ENCODE data around the gene MSH2.
"Not testable (repeated sequence)": the region's sequence is repeated elsewhere in the genome, so short reads cannot be mapped to it uniquely, and the experiment has no call there.

Gene MSH2

DNA sequence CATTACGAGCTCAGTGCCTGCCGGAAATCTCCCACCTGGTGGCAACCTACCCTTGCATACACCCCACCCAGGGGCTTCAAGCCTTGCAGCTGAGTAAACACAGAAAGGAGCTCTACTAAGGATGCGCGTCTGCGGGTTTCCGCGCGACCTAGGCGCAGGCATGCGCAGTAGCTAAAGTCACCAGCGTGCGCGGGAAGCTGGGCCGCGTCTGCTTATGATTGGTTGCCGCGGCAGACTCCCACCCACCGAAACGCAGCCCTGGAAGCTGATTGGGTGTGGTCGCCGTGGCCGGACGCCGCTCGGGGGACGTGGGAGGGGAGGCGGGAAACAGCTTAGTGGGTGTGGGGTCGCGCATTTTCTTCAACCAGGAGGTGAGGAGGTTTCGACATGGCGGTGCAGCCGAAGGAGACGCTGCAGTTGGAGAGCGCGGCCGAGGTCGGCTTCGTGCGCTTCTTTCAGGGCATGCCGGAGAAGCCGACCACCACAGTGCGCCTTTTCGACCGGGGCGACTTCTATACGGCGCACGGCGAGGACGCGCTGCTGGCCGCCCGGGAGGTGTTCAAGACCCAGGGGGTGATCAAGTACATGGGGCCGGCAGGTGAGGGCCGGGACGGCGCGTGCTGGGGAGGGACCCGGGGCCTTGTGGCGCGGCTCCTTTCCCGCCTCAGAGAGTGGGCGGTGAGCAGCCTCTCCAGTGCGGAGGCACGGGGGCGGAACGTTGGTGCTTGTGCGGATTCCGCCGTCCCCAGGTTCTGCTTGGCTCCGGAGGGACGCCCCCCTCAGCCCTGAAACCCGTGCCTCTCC is at the start of gene MSH2:
Gene MSH2 (plus strand): TSS at position 352 of the 804 bp plus-strand sequence. CDS start 36 bp downstream, at position 388.
- peak; percentile 96 for DNase-seq (ENCODE audit: low spot score)

DNA sequence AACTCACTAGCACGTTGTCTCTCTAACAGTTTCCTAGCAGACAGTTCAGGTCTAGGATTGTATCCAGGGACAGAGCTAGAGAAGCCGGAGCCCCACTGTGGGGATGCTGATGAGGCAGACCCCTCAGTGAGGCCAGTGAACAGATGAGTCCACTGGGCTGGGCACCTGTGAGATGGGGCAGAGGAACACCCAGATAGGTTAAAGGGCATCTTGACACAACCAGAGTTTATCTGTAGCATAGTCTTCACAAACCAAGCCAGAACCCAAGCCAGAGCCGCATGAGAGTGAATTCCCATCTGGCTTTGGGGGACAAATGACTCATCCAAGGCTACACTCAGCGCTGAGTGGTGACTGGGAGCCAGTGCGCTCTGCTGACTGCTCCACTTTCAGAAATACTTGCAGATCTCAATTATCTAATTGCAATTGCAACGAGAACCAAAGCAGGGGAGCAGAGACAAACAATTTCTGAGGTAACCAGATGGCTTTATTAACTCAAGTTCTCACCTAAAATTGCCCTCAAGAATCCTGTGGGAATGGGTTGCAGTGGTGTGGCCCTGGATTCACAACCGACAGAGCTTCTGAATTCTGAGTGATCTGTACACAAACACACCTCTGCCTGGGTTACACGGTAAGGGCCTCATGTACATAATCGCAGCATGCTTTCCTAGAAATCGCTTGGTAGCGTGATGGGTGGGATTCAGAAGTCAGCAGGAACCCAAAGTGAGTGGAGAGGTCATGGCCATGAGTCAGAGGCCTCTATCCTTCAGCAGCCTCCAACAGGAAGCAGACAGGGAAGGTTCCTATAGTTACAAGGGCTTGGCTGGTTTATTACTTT is 48.7 kb upstream of the MSH2 start:
- no peak for DNase-seq (ENCODE audit: low spot score)

DNA sequence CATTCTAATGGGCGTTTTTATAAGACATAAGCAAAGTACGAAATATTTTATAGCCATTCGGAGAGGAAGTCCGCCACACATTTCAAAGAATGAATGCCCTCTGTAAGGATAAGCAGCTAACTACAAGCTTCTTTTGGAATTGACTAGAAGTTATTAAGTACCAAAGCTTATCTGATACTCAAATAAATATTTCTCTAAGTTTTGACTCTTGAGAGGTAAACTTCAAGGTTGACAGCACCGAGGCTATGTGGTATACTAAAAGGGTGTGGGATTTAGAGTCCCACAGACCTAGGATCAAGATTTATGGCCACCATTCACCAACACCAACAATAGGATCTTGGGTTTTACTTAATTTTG is 48.1 kb upstream of the MSH2 start:
- DNase-seq (ENCODE audit: low spot score): no peak

DNA sequence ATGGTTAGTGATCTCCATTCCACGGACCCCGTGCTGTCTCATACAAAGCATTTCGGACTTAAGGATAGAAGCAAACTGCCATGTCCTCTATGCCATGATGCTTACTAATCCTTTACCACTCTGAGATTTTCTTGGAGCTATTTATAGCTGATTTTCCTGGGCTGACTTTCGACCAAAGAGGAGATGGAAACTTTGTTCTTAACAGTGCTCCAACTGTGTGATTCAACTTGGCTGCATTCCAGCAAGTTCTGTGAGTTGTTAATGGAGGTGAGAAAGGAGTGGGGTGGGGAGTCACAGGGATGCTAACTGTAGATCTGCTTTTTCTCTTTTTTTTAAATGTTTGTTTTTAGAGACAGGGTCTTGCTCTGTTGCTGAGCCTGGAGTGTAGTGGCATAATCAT is 45.5 kb upstream of the MSH2 start:
- no peak for DNase-seq (ENCODE audit: low spot score)

DNA sequence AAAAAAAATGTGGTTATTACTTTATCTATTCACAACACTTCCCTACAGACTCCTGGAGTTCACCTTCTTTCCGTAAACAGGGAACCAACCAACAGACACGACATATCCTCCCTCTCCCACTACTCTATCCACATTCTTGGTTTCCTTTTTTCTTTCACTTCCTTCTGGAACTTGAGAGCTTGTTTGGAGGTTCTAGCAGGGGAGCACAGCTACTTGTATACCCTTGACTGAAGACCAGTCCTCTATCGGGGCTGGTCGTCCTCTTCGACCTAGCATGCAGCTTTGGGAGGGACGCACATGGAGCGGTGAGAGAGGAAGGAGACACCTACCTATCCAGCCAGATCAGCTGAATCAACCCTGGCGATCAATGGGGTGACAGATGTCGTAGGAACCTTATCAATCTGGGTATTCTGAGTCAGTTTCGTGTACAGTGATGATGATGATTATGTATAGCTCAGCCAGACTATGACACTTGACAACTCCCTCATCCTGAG is 43.5 kb upstream of the MSH2 start:
- no peak for DNase-seq (ENCODE audit: low spot score)

DNA sequence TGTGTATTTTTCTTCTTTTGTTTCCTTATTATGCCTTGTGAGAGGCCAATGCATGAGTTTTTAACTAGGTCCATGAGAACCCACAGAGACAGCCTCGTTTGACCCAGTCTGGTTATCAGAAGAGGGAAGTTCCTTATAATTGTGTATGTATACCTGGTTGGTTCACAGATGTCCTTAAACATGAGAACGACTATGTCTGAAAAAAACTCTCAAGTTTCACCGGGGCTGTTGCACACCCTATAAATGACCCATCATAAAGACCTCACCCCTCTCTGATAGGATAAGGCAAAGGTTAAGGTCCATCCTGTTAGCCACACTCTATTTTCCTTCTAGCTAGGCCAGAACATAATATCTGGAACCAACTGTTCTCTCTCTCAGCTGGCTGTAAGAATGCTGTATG is 42.7 kb upstream of the MSH2 start:
- DNase-seq (ENCODE audit: low spot score): no peak

DNA sequence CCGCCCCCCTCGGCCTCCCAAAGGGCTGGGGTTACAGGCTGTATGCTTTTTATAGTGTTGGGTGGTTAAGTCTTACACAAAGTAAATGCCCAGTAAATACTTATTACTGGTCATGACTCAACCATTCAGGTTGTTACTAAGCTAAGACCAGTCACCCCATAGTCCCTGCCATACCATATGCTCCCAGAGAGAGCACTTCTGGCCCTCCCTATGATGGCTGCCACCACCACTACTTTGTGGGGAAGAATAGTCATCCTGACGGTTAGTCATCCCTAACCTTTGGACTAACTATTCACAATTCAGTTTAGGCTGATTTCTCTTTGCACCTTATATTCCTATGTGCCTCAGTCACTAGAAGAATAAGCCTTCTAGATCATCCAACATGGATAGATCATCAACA is 42.0 kb upstream of the MSH2 start:
- DNase-seq (ENCODE audit: low spot score): no peak

DNA sequence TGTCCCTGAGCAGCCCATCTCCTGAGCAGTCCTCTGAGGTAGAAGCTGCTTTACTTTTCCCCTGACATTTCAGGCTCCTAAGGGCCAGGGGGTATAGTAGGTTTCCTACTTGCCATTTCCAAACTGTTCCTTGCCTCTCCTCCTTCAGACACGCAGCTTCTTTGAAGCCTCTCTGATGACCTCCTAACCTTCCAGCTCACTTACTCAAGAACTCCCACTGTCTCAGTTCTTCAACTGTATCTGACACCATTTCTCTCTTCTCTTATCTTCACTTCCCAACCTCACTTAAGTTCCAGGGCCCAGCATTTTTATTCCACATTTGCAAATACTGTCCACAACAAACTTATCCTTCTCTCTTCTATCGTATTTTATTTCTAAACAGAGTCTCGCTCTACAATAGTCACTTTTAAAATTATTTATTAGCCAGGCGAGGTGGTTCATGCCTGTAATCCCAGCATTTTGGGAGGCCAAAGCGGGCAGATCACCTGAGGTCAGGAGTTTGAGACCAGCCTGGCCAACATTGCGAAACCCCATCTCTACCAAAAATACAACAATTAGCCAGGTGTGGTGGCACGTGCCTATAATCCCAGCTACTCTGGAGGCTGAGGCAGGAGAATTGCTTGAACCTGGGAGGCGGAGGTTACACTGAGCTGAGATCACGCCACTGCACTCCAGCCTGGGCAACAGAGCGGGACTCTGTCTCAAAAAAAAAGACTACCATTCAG is 41.3 kb upstream of the MSH2 start:
- not testable (repeated sequence) for DNase-seq (ENCODE audit: low spot score)

DNA sequence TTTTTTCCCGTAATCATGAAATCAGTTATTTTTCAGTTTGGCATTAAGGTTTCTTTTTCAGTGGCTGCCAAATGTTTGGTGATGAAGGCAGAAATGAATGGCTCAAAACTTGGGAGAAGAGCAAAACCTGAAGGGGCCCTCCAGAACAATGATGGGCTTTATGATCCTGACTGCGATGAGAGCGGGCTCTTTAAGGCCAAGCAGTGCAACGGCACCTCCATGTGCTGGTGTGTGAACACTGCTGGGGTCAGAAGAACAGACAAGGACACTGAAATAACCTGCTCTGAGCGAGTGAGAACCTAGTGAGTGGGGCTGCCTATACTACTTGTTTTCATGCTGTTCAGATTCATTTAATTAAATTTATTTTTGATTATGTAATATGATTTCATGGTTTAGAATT is 29.2 kb upstream of the MSH2 start:
- DNase-seq (ENCODE audit: low spot score): no peak

DNA sequence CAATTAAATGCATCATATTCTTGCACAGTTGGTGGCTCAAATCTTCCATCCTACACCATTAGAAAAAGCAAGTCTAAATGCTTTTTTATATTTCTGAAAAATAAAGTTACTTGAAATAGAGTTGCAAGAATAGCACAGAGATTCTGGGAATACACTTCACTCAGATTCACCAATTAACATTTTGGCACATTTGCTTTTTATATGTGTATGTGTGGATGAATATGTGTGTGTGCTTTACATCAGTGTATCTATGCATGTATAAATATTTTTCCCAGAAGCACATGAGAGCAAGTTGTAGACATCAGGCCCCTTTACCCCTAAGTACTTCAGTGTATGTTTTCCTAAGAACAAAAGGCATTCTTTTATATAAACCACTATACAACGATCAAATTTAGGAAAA is 27.6 kb upstream of the MSH2 start:
- no peak for DNase-seq (ENCODE audit: low spot score)

DNA sequence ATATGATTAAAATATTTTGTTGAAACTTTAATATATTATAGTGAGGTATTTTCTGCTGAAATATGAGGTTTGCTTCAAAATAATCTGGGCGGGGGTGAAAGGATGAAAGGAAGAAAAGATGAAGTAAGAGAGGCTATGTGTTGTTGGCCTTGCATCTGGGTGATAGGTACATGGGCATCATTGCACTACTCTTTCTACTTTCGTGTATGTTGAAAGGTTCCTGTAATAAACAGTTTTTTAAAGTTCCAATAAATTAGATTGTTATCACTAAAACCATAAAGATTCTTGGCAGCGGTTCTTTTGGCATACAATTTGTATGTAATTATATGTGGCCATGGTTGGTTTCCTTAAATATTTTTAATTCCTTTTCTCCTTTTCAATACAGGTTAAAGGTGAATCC is 23.6 kb upstream of the MSH2 start:
- no peak for DNase-seq (ENCODE audit: low spot score)

DNA sequence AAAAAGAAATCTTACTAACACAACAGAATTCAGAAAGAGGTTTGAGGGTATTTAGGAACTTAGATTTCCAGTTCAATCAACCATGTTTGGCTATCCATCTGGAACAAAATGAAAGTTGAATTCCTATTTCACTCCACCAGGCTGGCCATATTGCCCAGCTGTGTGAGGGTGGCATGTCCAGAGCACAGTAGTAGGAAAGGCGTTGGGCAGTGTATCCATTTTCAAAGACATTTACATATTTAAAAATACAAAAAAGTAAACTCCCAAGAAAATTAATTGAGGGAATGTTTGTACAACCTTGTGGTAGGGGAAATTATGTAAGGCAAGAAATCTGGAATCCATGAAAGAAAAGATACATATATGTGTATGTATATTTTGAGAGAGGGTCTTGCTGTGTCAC is 21.5 kb upstream of the MSH2 start:
- no peak for DNase-seq (ENCODE audit: low spot score)

DNA sequence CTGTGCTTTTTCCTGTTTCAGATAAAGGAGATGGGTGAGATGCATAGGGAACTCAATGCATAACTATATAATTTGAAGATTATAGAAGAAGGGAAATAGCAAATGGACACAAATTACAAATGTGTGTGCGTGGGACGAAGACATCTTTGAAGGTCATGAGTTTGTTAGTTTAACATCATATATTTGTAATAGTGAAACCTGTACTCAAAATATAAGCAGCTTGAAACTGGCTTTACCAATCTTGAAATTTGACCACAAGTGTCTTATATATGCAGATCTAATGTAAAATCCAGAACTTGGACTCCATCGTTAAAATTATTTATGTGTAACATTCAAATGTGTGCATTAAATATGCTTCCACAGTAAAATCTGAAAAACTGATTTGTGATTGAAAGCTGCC is 16.4 kb upstream of the MSH2 start:
- peak; percentile 12 for DNase-seq (ENCODE audit: low spot score)

DNA sequence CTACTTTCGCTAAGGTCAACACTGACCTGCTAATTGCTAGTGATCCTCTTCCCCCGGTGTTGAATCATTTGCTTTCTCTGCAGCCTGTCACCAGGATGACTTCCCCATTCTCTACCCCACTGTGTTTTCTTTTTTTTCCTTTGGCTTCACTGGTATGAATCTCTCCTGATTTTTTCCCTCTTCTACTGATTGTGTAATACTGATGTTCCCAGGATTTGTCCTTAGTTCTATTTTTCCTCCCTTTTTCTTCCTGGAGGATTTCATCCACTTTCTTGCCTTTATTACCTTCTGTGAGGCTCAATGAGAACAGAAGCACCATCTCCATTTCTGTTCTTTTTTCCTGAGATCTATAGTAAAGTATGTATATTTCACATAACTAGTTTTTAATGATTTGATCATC is 14.1 kb upstream of the MSH2 start:
- DNase-seq (ENCODE audit: low spot score): no peak

DNA sequence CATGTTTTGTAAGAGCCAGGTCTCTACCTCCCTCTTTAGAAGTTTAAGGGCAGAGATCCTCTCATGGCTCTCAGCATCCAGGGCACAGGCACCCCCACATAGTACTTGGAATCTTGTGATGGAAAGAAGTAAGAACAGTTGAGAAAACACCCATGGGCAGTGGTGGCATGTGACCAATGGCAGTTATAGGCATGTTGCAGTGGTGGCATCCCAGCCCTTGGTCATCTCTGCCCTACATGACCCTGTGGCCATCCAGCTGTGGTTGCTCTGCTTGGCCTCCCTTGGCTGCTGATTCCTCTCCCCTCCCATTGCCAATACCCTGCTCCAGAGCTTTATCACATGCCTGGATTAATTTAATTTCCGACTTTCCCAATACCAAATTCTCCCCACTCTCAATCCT is 13.3 kb upstream of the MSH2 start:
- no peak for DNase-seq (ENCODE audit: low spot score)

DNA sequence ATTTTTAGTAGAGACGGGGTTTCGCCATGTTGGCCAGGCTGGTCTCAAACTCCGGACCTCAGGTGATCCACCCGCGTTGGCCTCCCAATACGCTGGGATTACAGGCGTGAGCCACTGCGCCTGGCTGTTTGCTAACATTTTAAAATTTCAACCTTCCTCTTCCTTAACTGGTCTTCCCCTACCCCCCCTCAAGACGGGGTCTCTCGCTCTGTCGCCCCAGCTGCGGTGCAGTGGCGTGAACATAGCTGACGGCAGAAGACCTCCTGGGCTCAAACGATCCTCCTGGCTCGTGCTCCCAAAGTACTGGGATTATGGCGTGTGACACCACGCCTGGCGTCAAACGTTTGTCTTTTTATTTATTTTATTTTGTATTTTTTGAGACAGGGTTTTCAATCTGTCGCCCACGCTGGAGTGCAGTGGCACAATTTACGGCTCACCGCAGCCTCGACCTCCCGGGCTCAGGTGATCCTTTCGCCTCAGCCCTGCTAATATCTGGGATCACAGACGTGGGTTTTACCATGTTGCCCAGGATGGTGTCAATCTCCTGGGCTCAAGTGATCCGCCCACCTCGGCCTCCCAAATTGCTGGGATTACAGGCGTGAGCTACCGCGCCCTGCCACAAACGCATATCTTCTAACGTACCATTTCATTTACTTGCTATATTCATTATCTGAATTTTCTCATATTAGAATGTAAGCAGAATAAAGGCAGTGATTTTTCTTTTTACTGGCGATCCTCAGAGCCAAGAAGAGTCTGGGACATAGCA is 984 bp upstream of the MSH2 start:
- no peak for DNase-seq (ENCODE audit: low spot score)

DNA sequence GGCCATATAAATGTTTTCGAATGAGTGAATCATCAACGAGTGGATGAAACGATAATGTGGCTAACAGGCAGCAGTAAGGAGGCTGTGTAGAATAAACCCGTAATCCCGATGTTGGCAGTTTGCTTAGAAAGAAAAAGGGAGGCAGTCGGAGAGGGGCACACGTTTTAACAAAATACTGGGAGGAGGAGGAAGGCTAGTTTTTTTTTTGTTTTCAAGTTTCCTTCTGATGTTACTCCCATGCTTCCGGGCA is 476 bp upstream of the MSH2 start:
- DNase-seq (ENCODE audit: low spot score): no peak

DNA sequence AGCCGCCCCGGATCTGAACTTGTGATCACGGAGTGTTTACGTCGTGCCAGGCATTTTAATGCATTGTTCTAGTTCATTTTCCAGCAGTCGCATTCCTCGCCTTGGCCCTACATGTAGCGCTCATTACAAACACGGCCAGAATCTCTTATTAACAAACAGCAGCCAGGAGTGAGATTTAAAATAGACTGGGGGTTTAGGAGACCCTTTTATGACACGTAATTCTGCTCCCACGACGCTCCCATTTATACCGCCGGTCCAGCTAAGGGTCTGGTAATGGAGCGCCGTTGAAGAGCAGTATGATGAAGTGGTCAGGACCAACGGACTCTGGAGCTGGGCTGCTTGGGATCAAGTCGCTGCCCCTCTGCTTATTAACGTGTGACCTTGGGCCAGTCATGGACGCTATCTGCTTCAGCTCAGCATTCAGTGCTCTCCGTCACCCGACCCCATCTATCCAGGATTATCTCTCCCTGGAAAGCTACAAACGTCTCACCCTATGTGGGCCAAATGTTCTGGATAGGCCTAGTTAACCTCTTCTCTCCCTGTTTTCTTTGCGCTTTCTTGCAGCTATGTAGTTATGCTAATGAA is 745 bp downstream of the MSH2 start:
- DNase-seq (ENCODE audit: low spot score): no peak

DNA sequence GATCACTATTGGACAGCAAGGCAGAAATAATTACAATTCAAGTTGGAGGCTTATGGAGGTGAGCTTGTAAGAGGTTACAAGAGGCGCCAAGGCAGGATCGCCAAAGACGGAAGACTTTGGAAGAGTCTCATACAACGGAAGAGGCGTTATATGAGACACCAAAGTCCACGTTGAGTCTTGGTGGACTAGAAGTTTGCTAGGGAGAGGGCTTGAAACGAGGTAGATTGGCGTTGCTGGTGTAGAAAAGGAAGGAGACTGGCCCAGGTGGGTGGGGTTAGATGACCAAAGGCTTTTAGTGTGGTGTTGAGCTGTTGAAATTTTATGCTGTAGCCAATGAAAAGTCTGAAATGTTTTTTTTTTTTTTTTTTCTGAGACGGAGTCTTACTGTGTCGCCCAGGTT is 1.4 kb downstream of the MSH2 start:
- no peak for DNase-seq (ENCODE audit: low spot score)

DNA sequence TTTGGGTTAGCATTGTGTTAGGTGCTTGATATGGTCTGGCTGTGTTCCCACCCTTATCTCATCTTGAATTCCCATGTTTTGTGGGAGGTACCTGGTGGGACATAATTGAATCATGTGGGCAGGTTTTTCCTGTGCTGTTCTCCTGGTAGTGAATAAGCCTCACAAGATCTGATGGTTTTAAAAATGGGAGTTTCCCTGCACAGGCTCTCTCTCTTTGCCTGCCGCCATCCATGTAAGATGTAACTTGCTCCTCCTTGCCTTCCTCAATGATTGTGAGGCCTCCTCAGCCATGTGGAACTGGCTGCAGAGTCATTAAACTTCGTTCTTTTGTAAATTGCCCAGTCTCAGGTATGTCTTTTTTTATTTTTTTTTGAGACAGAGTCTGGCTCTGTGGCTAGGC is 2.8 kb downstream of the MSH2 start:
- no peak for DNase-seq (ENCODE audit: low spot score)

DNA sequence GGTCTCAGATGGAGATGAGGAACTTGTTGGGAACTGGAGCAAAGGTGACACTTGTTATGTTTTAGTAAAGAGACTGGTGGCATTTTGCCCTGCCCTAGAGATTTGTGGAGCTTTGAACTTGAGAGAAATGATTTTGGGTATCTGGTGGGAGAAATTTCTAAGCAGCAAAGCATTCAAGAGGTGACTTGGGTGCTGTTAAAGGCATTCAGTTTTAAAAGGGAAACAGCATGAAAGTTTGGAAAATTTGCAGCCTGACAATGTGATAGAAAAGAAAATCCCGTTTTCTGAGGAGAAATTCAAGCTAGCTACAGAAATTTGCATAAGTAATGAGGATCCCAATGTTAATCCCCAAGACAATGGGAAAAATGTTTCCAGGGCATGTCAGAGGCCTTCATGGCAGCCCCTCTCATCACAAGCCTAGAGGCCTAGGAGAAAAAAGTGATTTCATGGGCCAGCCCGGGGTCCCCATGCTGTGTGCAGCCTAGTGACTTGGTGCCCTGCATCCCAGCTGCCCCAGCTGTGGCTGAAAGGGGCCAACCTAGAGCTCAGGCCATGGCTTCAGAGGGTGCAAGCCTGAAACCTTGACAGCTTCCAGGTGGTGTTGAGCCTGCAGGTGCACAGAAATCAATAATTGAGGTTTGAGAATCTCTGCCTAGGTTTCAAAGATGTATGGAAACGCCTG is 3.8 kb downstream of the MSH2 start:
- not testable (repeated sequence) for DNase-seq (ENCODE audit: low spot score)

Measured in activated CD4-positive, alpha-beta T cell treated with anti-CD3 and anti-CD28 coated beads, Interleukin-2, Interleukin-4, amounts not matched to agents 100 ng/mL and 50 ng/mL, durations not matched to agents 16 hours and 8 hours (primary cell).